CD8-positive, alpha-beta memory T cell (primary cell): ENCODE results near the gene UQCRFS1. TPM values are rescaled to one million over a fixed set of nuclear protein-coding genes. Genes with fewer than 3 reads are reported as not detected.

Experiments
- CTCF ChIA-PET: fragments of 350-600 bp; sonication (Branson Sonifier 250); formaldehyde crosslinking; loops from one replicate; lab custom pipeline; 2021; ENCODE audit warnings: antibody characterized with exemption; lab: Charles Lee
- POLR2A ChIA-PET: fragments of 350-600 bp; sonication (Branson Sonifier 250); formaldehyde crosslinking; loops from one replicate; lab custom pipeline; 2021; ENCODE audit warnings: antibody characterized with exemption; lab: Charles Lee
- DNase-seq, 5 donors: peaks; one replicate each; pipeline versions ENCODE4 v3.0.0 to v3.0.0-alpha.2; 2020 to 2022; ENCODE audit warnings: mixed read lengths in 1 of 5
- H3K27ac ChIP-seq: one replicate; pipeline ENCODE4 v1.7.0; 2013; ENCODE audit warnings: low read depth, mild to moderate bottlenecking, low read length, moderate library complexity
- H3K27me3 ChIP-seq: 2 replicates; pipeline ENCODE4 v1.7.0; 2013; ENCODE audit warnings: low read length, mild to moderate bottlenecking; ENCODE audit not compliant: insufficient read depth, poor library complexity, severe bottlenecking
- H3K36me3 ChIP-seq: 2 replicates; pipeline ENCODE4 v1.7.0; 2013; ENCODE audit warnings: mild to moderate bottlenecking, low read length, moderate library complexity; ENCODE audit not compliant: insufficient read depth
- H3K4me1 ChIP-seq: 2 replicates; pipeline ENCODE4 v1.7.0; 2013; ENCODE audit warnings: mild to moderate bottlenecking, low read length, moderate library complexity; ENCODE audit not compliant: insufficient read depth
- H3K4me3 ChIP-seq: 2 replicates; pipeline ENCODE4 v1.7.0; 2013; ENCODE audit warnings: mild to moderate bottlenecking, low read length
- H3K9me3 ChIP-seq: 2 replicates; pipeline ENCODE4 v1.7.0; 2013; ENCODE audit warnings: mild to moderate bottlenecking, low read length
- H3K27ac Mint-ChIP-seq, 8 donors: one replicate each; pipeline ENCODE4 v1.8.0; 2020 to 2021; ENCODE audit warnings: mixed read lengths in 8 of 8, mild to moderate bottlenecking in 6 of 8, inconsistent platforms in 3 of 8, moderate library complexity in 3 of 8
- H3K27me3 Mint-ChIP-seq, 2 donors: one replicate each; pipeline ENCODE4 v1.8.0; 2020 to 2021; ENCODE audit warnings: mixed read lengths in 2 of 2, mild to moderate bottlenecking in 1 of 2, moderate library complexity in 1 of 2
- H3K36me3 Mint-ChIP-seq, 3 donors: one replicate each; pipeline ENCODE4 v1.8.0; 2020 to 2021; ENCODE audit warnings: mixed read lengths in 3 of 3, inconsistent platforms in 1 of 3, mild to moderate bottlenecking in 1 of 3
- H3K4me1 Mint-ChIP-seq, 3 donors: one replicate each; pipeline ENCODE4 v1.8.0; 2020 to 2021; ENCODE audit warnings: mixed read lengths in 3 of 3, inconsistent platforms in 1 of 3, mild to moderate bottlenecking in 1 of 3
- H3K4me3 Mint-ChIP-seq, 7 donors: one replicate each; pipeline ENCODE4 v1.8.0; 2020 to 2021; ENCODE audit warnings: mixed read lengths in 7 of 7, mild to moderate bottlenecking in 6 of 7, moderate library complexity in 4 of 7, inconsistent platforms in 2 of 7
- H3K9me3 Mint-ChIP-seq, 5 donors: one replicate each; pipeline ENCODE4 v1.8.0; 2020 to 2022; ENCODE audit warnings: mixed read lengths in 5 of 5, mild to moderate bottlenecking in 3 of 5, moderate library complexity in 2 of 5, inconsistent platforms in 1 of 5
- polyA plus RNA-seq: library from polyadenylated mRNA; unstranded; fragments of 300-500 nt; fragmentation: Illumina TruSeq; gene quantifications from one replicate; pipeline ENCODE4 v1.2.3, GENCODE V29; 2021
- total RNA-seq, 2 experiments: library from RNA; stranded (reverse); gene quantifications; one replicate each; pipeline ENCODE4 v1.2.3, GENCODE V29; 2021

Gene UQCRFS1
- total RNA-seq: 10 to 100 TPM; 48.5 to 51.0 TPM
- polyA plus RNA-seq: 64.7 TPM

DNA sequence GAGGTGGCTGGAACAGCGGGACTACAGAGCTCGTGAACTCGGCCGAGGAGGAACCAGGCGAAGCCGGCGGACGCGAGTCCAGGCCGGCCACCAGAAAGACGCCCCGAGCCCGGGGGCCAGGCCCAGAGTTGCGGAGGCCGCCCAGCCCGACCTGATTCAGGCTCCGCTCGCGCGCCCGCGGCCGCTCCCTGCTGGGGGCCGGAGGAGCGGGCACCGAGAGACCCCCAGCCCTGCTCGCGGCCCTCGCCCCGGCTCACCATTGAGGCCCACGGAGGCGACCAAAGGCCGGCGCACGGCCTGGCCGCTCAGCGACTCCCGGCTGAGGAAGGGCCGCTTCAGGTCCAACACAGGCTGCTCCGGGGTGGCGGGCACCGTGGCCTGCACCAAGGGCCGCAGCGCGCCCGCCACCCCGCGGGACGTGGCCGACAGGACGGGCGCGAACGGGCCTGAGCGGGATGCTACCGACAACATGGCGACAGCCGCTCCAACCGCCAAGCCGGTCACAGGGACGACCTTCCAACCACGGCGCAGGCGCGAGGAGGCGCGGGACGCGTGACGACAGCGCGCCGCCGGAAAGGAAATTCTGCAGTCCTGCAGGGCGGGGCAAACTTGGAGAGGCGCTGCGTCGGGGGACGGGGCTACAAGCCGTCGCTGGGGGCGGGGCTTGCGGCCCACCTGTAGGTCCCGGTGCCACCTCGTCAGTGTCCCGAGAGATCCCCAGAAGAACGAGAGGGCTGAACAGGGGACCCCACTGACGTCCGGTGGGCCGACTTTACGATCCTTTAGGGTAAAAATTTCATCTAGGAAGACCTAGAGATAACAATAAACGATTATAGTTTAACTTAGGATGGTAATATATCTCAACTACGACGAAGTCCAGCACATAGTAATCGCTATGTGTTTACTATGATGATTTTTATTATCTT, at the start of gene UQCRFS1:
Gene UQCRFS1 (minus strand): TSS at position 504 of the 926 bp plus-strand sequence. CDS start 33 bp downstream, at position 471.
- H3K27ac ChIP-seq: peak within 1 kb of the TSS; percentile 95
- no peaks in the 10 kb centered on the region for H3K27me3 ChIP-seq
- CTCF ChIA-PET: no interaction called here
- H3K36me3 Mint-ChIP-seq: peaks cover 9 to 28% (median 10%) of the 10 kb centered on the region in 3 donors
- peaks cover 46 to 57% (median 53%) of the 10 kb centered on the region in 3 donors for H3K4me1 Mint-ChIP-seq
- peaks cover 2 to 14% of the 10 kb centered on the region in 2 donors for H3K27me3 Mint-ChIP-seq
- peaks cover 0 to 4% (median 2%) of the 10 kb centered on the region in 5 donors for H3K9me3 Mint-ChIP-seq
- H3K36me3 ChIP-seq: no peaks in the 10 kb centered on the region
- H3K4me3 Mint-ChIP-seq: peak within 1 kb of the TSS; percentile 93 to 100 (median 98)
- peak; percentile 91 to 96 (median 94) for DNase-seq
- POLR2A ChIA-PET: interaction anchor here (1.5 kb wide), 1 partner anchor 393 kb away, joined by 4 read pairs; the partner anchor contains the start of gene POP4
- peak within 1 kb of the TSS; percentile 97 to 99 (median 99) for H3K27ac Mint-ChIP-seq
- no peaks in the 10 kb centered on the region for H3K9me3 ChIP-seq
- H3K4me3 ChIP-seq: peak within 1 kb of the TSS; percentile 84
- peaks cover 25% of the 10 kb centered on the region for H3K4me1 ChIP-seq

- no peaks in the 10 kb centered on the region for H3K27me3 ChIP-seq
- Mint-ChIP-seq H3K36me3 (no peaks in the 10 kb centered on the region), H3K4me3 (no peak overlapping the region), H3K9me3 (no peaks in the 10 kb centered on the region), H3K27ac (no peak overlapping the region), H3K4me1 (peaks cover 9 to 12% (median 10%) of the 10 kb centered on the region in 3 donors), H3K27me3 (peaks cover 14 to 33% of the 10 kb centered on the region in 2 donors)
- no peaks in the 10 kb centered on the region for H3K9me3 ChIP-seq
- H3K4me1 ChIP-seq: peaks cover 6% of the 10 kb centered on the region
- H3K36me3 ChIP-seq: no peaks in the 10 kb centered on the region
- no peak overlapping the region for H3K27ac ChIP-seq
- H3K4me3 ChIP-seq: no peak overlapping the region
- ChIA-PET POLR2A (no interaction called here), CTCF (interaction anchor here (1.2 to 2.0 kb wide), 3 partner anchors 9 to 527 kb away, joined by 3 to 4 read pairs (median 3); no protein-coding TSS in a partner anchor)
- DNase-seq: no peak
Observed at GRCh38 chr19:29262085-29262484, 49.1 kb upstream of the UQCRFS1 start.

DNA sequence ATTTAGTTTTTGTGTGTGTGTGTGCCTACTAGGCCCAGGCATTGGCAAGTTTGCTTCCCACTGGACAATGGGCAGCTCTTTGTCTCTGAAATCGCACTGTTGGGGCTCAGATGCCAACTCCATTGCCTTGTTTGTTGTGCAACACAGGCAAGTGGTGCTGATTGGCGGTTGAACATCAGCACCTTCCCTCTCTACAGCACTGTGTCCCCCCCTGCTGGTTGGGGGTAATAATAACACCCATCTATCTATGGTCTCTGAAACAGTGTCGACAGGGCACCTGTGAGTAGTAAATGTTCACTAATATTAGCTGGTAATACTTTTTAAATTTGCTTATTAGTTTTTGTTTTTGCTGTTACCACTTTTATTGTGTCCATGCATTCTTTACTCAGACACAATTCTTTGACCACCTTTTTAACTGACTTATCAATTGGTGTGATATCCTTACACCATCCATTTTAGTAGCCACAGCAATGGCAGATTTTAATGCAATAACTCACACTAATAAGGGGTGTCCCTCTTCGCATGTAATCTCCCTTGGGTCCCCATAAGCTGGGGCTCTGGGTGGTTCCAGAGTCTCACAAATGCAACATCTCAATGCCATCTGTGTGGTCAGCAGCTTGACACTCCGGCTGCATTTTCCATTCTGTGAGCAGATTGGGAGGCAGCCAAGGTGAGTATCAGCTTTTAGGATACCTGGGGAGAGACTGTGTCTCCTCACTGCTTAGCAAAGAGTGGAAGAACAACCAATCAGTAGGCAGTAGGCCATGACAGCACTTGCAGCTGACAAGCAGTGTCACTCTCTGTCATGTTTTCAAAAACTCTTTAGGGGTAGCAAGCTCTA, 47.7 kb upstream of the UQCRFS1 start:
- DNase-seq: no peak
- no peaks in the 10 kb centered on the region for H3K36me3 ChIP-seq
- H3K27me3 ChIP-seq: no peaks in the 10 kb centered on the region
- ChIA-PET POLR2A (no interaction called here), CTCF (interaction anchor here (1.2 to 1.4 kb wide), 2 partner anchors 9 to 13 kb away, joined by 4 read pairs; no protein-coding TSS in a partner anchor)
- peaks cover 9 to 12% (median 10%) of the 10 kb centered on the region in 3 donors for H3K4me1 Mint-ChIP-seq
- no peak overlapping the region for H3K4me3 ChIP-seq
- no peaks in the 10 kb centered on the region for H3K9me3 Mint-ChIP-seq
- H3K9me3 ChIP-seq: no peaks in the 10 kb centered on the region
- no peak overlapping the region for H3K27ac ChIP-seq
- H3K27me3 Mint-ChIP-seq: peaks cover 14 to 24% of the 10 kb centered on the region in 2 donors
- H3K36me3 Mint-ChIP-seq: no peaks in the 10 kb centered on the region
- H3K4me1 ChIP-seq: peaks cover 6% of the 10 kb centered on the region
- no peak overlapping the region for H3K27ac Mint-ChIP-seq
- no peak overlapping the region for H3K4me3 Mint-ChIP-seq

- Histone ChIP-seq H3K4me3 (no peak overlapping the region), H3K36me3 (no peaks in the 10 kb centered on the region), H3K4me1 (peaks cover 6% of the 10 kb centered on the region), H3K27ac (no peak overlapping the region), H3K9me3 (no peaks in the 10 kb centered on the region), H3K27me3 (no peaks in the 10 kb centered on the region)
- H3K4me1 Mint-ChIP-seq: peaks cover 9 to 12% (median 10%) of the 10 kb centered on the region in 3 donors
- DNase-seq: no peak
- ChIA-PET POLR2A (no interaction called here), CTCF (no interaction called here)
- H3K27ac Mint-ChIP-seq: no peak overlapping the region
- no peaks in the 10 kb centered on the region for H3K9me3 Mint-ChIP-seq
- H3K36me3 Mint-ChIP-seq: no peaks in the 10 kb centered on the region
- no peak overlapping the region for H3K4me3 Mint-ChIP-seq
- H3K27me3 Mint-ChIP-seq: peaks cover 9 to 21% of the 10 kb centered on the region in 2 donors
Observed at GRCh38 chr19:29259867-29260281, 46.9 kb upstream of the UQCRFS1 start.

GRCh38 chr19:29259153-29259552, 46.2 kb upstream of the UQCRFS1 start:
- H3K9me3 ChIP-seq: no peaks in the 10 kb centered on the region
- CTCF ChIA-PET: no interaction called here
- H3K27ac Mint-ChIP-seq: no peak overlapping the region
- H3K4me1 ChIP-seq: peaks cover 6% of the 10 kb centered on the region
- H3K27me3 Mint-ChIP-seq: peaks cover 8 to 23% of the 10 kb centered on the region in 2 donors
- H3K36me3 Mint-ChIP-seq: no peaks in the 10 kb centered on the region
- H3K4me1 Mint-ChIP-seq: peaks cover 9 to 12% (median 10%) of the 10 kb centered on the region in 3 donors
- no peaks in the 10 kb centered on the region for H3K9me3 Mint-ChIP-seq
- POLR2A ChIA-PET: no interaction called here
- no peak overlapping the region for H3K4me3 Mint-ChIP-seq
- H3K36me3 ChIP-seq: no peaks in the 10 kb centered on the region
- H3K4me3 ChIP-seq: no peak overlapping the region
- H3K27me3 ChIP-seq: no peaks in the 10 kb centered on the region
- DNase-seq: no peak
- H3K27ac ChIP-seq: no peak overlapping the region

- DNase-seq: no peak
- H3K36me3 ChIP-seq: no peaks in the 10 kb centered on the region
- H3K4me3 ChIP-seq: no peak overlapping the region
- POLR2A ChIA-PET: no interaction called here
- no peaks in the 10 kb centered on the region for H3K36me3 Mint-ChIP-seq
- H3K27ac Mint-ChIP-seq: peak overlapping the region in 1 of 8 donors; percentile 68
- H3K27ac ChIP-seq: no peak overlapping the region
- H3K27me3 Mint-ChIP-seq: peaks cover 9 to 28% of the 10 kb centered on the region in 2 donors
- H3K9me3 ChIP-seq: no peaks in the 10 kb centered on the region
- H3K4me1 ChIP-seq: no peaks in the 10 kb centered on the region
- no peaks in the 10 kb centered on the region for H3K27me3 ChIP-seq
- peaks cover 0 to 5% (median 5%) of the 10 kb centered on the region in 3 donors for H3K4me1 Mint-ChIP-seq
- no peaks in the 10 kb centered on the region for H3K9me3 Mint-ChIP-seq
- CTCF ChIA-PET: no interaction called here
- peak overlapping the region in 1 of 7 donors; percentile 19 for H3K4me3 Mint-ChIP-seq
Observed at GRCh38 chr19:29256516-29256915, 43.6 kb upstream of the UQCRFS1 start.

DNA sequence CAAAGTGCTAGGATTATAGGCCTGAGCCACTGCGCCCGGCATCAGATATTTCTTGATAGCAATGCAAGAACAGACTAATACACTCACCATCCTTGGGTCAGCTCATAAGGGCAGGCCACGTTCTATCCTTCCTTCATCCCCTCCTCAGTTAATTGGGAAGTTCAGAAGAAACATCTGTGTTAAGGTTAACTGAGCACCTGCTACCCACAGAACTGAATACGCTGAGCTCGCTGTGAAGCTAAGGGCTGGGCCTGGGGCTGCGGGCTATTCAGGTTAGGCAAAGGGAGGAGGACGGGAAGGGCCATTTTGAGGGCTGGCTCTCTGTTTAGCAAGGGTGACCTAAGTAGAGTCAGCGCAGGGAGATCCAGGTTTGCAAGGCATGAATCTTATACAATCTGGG, 43.0 kb upstream of the UQCRFS1 start:
- H3K36me3 ChIP-seq: no peaks in the 10 kb centered on the region
- POLR2A ChIA-PET: no interaction called here
- Mint-ChIP-seq H3K9me3 (peaks cover 0 to 2% (median 0%) of the 10 kb centered on the region in 5 donors), H3K4me1 (peaks cover 0 to 5% (median 5%) of the 10 kb centered on the region in 3 donors), H3K36me3 (no peaks in the 10 kb centered on the region), H3K27ac (no peak overlapping the region), H3K4me3 (no peak overlapping the region), H3K27me3 (peaks cover 9 to 32% of the 10 kb centered on the region in 2 donors)
- H3K27ac ChIP-seq: no peak overlapping the region
- CTCF ChIA-PET: no interaction called here
- no peak for DNase-seq
- no peaks in the 10 kb centered on the region for H3K9me3 ChIP-seq
- H3K27me3 ChIP-seq: no peaks in the 10 kb centered on the region
- no peak overlapping the region for H3K4me3 ChIP-seq
- H3K4me1 ChIP-seq: no peaks in the 10 kb centered on the region
